Measurements from ENCODE around the gene ARMH4. TPM values are rescaled to one million over a fixed set of nuclear protein-coding genes. Genes with fewer than 3 reads are reported as not detected.
A peak's percentile ranks its signal among the peaks of the same experiment; 100 is the strongest.

Gene ARMH4
- polyA plus RNA-seq, 1 donor (not counting 4 experiments of a cell fraction or from before 2014, with no cell fraction given) = 0.56 TPM

DNA sequence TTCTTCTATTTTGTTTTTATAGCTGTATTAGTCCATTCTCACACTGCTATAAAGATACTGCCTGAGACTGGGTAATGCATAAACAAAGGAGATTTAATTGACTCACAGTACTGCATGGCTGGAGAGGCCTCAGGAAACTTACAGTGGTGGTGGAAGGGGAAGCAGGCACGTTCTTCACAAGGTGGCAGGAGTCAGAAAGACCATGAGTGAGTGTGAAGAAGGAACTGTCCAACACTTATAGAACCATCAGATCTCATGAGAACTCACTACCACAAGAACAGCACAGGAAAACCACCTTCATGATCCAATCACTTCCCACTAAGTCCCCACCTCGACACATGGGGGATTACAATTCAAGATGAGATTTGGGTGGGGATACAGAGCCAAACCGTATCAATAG lies 42.3 kb downstream of the ARMH4 start:
- dilution Hi-C loops (cut with MboI; ENCODE audit: extremely low pct_ligation_motif_present, low sequenced_read_pairs) = no loop called here

DNA sequence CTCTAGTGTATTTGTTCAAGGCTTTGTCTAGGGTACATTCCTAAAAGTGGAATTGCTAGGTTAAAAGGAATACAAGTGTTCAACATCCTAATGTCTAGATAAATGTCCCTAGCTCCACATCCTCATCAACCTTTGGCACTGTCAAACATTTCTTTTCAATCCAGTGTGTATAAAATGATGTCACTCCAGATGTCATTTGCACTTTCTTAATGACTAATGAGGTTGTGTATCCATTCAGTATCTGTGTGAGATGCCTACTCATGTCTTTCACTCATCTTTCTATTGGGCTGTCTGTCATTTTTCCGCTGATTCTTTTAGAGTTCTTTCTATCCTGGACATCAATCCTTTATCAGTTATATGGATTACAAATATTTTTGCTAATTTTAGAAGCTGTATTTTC lies 43.3 kb downstream of the ARMH4 start:
- Histone ChIP-seq H4K20me1 (ENCODE audit: control insufficient read depth, extremely low read depth, insufficient read depth, low read length) (no peaks in the 10 kb centered on the region), H3K27me3 (ENCODE audit: control insufficient read depth, extremely low read depth, insufficient read depth, low read length) (no peaks in the 10 kb centered on the region), H3K9me3 (ENCODE audit: control insufficient read depth, low read depth, low read length) (no peaks in the 10 kb centered on the region), H3K4me1 (ENCODE audit: control insufficient read depth, extremely low read depth, insufficient read depth, low read length) (no peaks in the 10 kb centered on the region), H3K79me2 (ENCODE audit: control insufficient read depth, insufficient read depth, low read length) (no peaks in the 10 kb centered on the region), H3K4me3 (ENCODE audit: control insufficient read depth in 2 of 3, extremely low read depth in 1 of 3, insufficient read depth in 2 of 3, low read depth in 1 of 3, low read length in 3 of 3) (no peak overlapping the region), H3K9ac (ENCODE audit: control insufficient read depth, extremely low read depth, insufficient read depth, low read length) (no peak overlapping the region), H2AFZ (ENCODE audit: control insufficient read depth, low read length) (no peak overlapping the region), H3K4me2 (ENCODE audit: control insufficient read depth, extremely low read depth, insufficient read depth, low read depth, low read length) (no peak overlapping the region), H3K36me3 (ENCODE audit: control insufficient read depth in 2 of 2, extremely low read depth in 1 of 2, insufficient read depth in 2 of 2, low read length in 2 of 2) (no peaks in the 10 kb centered on the region), H3K9me1 (ENCODE audit: control insufficient read depth, extremely low read depth, insufficient read depth, low read length) (no peaks in the 10 kb centered on the region), H3K27ac (ENCODE audit: control insufficient read depth, insufficient read depth, low read length) (no peak overlapping the region)
- FAIRE-seq (no peak), DNase-seq (ENCODE audit: low read depth, low spot score) (no peak)
- TF ChIP-seq, protein P1, sequence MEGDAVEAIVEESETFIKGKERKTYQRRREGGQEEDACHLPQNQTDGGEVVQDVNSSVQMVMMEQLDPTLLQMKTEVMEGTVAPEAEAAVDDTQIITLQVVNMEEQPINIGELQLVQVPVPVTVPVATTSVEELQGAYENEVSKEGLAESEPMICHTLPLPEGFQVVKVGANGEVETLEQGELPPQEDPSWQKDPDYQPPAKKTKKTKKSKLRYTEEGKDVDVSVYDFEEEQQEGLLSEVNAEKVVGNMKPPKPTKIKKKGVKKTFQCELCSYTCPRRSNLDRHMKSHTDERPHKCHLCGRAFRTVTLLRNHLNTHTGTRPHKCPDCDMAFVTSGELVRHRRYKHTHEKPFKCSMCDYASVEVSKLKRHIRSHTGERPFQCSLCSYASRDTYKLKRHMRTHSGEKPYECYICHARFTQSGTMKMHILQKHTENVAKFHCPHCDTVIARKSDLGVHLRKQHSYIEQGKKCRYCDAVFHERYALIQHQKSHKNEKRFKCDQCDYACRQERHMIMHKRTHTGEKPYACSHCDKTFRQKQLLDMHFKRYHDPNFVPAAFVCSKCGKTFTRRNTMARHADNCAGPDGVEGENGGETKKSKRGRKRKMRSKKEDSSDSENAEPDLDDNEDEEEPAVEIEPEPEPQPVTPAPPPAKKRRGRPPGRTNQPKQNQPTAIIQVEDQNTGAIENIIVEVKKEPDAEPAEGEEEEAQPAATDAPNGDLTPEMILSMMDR (optimal IDR thresholded peaks at IDR 0.05 in 1 of 3, IDR thresholded peaks at IDR 0.05 in 1 of 3, conservative IDR thresholded peaks at IDR 0.05 in 1 of 3; ENCODE audit: extremely low read depth in 1 of 3, insufficient read depth in 2 of 3, low read length in 3 of 3) = no peak
- no peak for TF ChIP-seq EZH2 (IDR thresholded peaks at IDR 0.05; ENCODE audit: low read length)
- dilution Hi-C loops (cut with MboI; ENCODE audit: extremely low pct_ligation_motif_present, low sequenced_read_pairs) = no loop called here

More for the DNA sequence above, 42.3 kb downstream of the ARMH4 start:
- Histone ChIP-seq H3K9me1 (ENCODE audit: control insufficient read depth, extremely low read depth, insufficient read depth, low read length) (no peaks in the 10 kb centered on the region), H4K20me1 (ENCODE audit: control insufficient read depth, extremely low read depth, insufficient read depth, low read length) (no peaks in the 10 kb centered on the region), H3K4me3 (ENCODE audit: control insufficient read depth in 2 of 3, extremely low read depth in 1 of 3, insufficient read depth in 2 of 3, low read depth in 1 of 3, low read length in 3 of 3) (no peak overlapping the region), H3K4me2 (ENCODE audit: control insufficient read depth, extremely low read depth, insufficient read depth, low read depth, low read length) (no peak overlapping the region), H3K9ac (ENCODE audit: control insufficient read depth, extremely low read depth, insufficient read depth, low read length) (no peak overlapping the region), H2AFZ (ENCODE audit: control insufficient read depth, low read length) (no peak overlapping the region), H3K27ac (ENCODE audit: control insufficient read depth, insufficient read depth, low read length) (no peak overlapping the region), H3K9me3 (ENCODE audit: control insufficient read depth, low read depth, low read length) (no peaks in the 10 kb centered on the region), H3K36me3 (ENCODE audit: control insufficient read depth in 2 of 2, extremely low read depth in 1 of 2, insufficient read depth in 2 of 2, low read length in 2 of 2) (no peaks in the 10 kb centered on the region), H3K4me1 (ENCODE audit: control insufficient read depth, extremely low read depth, insufficient read depth, low read length) (no peaks in the 10 kb centered on the region), H3K79me2 (ENCODE audit: control insufficient read depth, insufficient read depth, low read length) (no peaks in the 10 kb centered on the region), H3K27me3 (ENCODE audit: control insufficient read depth, extremely low read depth, insufficient read depth, low read length) (no peaks in the 10 kb centered on the region)
- FAIRE-seq (peak; percentile 67), DNase-seq (ENCODE audit: low read depth, low spot score) (no peak)
- TF ChIP-seq EZH2 (IDR thresholded peaks at IDR 0.05; ENCODE audit: low read length) = no peak
- TF ChIP-seq, protein P1 (optimal IDR thresholded peaks at IDR 0.05 in 1 of 3, IDR thresholded peaks at IDR 0.05 in 1 of 3, conservative IDR thresholded peaks at IDR 0.05 in 1 of 3; ENCODE audit: extremely low read depth in 1 of 3, insufficient read depth in 2 of 3, low read length in 3 of 3) = no peak

Data from keratinocyte (primary cell).